Measurements from ENCODE around the gene CBLC.
"Not testable (repeated sequence)": the region's sequence is repeated elsewhere in the genome, so short reads cannot be mapped to it uniquely, and the experiment has no call there.

The CBLC gene

GRCh38 chr19:44822177-44822576 lies 44.5 kb downstream of the CBLC start:
- no peak for DNase-seq

DNA sequence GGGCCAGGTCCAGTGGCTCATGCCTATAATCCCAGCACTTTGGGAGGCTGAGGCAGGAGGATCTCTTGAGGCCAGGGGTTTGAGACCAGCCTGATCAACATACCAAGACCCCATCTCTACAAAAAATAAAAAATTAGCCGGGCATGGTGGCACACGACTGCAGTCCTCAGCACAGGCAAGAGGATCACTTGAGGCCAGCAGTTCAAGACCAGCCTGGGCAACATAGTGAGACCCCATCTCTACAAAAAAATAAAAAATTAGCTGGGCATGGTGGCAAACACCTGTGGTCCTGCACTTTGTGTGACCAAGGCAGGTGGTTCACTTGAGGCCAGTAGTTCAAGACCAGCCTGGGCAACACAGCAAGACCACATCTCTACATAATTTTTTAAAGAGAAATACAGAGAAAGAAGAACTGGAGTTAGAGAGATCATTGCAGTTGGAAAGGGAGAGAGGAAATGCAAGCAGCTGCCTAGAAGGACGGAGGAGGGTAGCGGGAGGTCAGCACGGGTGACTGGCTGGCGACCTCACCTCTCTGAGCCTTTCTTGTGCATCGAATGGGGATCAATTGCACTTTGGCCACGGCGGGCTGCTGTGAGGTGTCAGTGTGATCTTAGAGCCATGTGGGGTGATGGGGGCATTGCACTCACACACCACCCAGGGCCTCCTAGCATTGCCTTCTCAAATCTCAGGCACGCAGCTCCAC lies 45.1 kb downstream of the CBLC start:
- DNase-seq = no peak

GRCh38 chr19:44823373-44823698 lies 45.6 kb downstream of the CBLC start:
- no peak for DNase-seq

DNA sequence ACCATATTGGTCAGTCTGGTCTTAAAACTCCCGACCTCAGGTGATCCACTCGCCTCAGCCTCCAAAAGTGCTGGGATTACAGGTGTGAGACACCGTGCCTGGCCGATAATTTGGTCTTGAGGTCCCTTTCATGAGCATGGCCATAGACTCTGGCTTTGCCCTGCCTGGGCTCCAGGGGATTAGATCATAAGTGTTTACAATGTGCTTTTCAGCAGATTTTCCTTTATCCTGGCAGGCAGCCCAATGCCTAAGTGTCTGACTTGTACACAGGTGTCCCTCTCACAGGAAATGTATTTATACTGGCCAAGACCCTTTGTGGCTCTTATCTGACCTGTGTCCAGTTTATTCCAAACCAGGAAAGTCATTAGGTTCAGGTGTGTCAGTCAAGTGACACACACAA lies 47.1 kb downstream of the CBLC start:
- DNase-seq = no peak

- not testable (repeated sequence) for DNase-seq
These were observed 55.2 kb downstream of the CBLC start for GRCh38 chr19:44832875-44833274.

GRCh38 chr19:44834399-44834798 lies 56.7 kb downstream of the CBLC start:
- DNase-seq = not testable (repeated sequence)

DNA sequence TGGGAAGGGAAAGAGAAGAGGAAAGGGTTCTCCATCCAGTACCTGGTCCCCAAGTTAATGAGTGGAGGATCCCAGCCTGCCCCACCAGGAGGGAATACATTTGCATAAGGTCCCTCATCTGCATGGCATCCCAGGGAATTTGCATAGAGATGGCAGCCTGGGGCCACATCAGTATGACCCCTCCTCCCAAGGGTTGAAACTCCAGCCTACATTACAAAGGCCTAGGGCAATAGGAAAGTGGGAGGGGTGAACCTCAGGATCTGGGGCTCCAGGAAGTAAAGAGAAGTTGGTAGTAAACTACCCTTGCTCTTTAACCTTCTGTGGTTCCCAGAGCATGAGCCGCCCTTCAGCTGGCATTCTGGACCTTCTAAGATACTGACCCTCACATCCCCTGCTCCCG lies 61.6 kb downstream of the CBLC start:
- DNase-seq = no peak

- DNase-seq = no peak
These were observed 63.1 kb downstream of the CBLC start for GRCh38 chr19:44840811-44841210.

GRCh38 chr19:44841231-44841630 lies 63.5 kb downstream of the CBLC start:
- no peak for DNase-seq

GRCh38 chr19:44845286-44845611 lies 67.6 kb downstream of the CBLC start:
- DNase-seq = peak in 1 of 2 experiments; percentile 16

GRCh38 chr19:44845612-44846454 lies 68.1 kb downstream of the CBLC start, which contains the start of gene NECTIN2:
NECTIN2 (plus strand) TSS chr19:44846297; CDS start chr19:44846526, 229 bp downstream.
- peak; percentile 97 for DNase-seq

GRCh38 chr19:44846455-44847143 lies 68.9 kb downstream of the CBLC start:
- no peak for DNase-seq

DNA sequence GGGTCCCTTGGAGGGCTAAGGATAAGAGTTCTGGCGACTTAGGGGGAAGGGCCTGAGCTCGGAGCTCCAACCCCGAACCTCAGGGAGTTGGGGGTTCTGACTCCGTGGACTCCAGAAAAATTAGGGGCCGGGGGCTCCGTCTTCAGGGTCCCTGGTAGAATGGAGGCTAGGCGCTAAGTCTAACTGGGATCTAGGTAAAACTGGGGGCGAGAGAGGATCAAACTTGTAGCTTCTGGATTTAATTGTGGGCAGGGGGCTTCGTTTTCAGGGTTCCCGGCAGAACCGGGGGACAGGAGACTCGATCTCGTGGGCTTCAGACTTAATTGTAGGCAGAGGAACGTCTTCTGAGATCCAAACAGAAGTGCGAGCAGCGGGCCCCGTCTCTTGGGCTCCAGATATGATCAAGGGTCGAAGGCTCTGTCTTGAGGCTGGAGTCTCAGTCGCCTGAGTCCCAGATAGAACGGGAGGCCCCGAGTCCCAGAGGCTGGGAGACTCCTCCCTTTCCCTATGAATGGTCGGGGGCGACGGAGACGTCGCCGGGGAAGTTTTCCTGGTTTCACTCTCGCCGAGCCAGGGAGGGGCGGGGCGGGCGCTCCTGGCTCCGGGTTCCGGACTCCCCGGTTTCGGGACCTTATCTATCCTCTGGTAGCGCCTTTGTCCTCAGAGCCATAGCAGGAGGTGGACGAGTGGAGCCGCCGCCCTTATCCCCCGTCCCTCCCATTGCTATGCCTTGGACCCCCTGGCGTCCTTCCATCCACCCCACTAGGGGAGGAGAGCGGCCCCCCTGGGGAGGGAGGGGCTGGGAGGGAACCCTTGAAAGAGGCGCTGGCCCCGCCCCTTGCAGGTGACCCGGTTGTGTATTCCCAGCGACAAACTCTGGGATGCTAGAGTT lies 69.7 kb downstream of the CBLC start:
- DNase-seq = no peak

DNA sequence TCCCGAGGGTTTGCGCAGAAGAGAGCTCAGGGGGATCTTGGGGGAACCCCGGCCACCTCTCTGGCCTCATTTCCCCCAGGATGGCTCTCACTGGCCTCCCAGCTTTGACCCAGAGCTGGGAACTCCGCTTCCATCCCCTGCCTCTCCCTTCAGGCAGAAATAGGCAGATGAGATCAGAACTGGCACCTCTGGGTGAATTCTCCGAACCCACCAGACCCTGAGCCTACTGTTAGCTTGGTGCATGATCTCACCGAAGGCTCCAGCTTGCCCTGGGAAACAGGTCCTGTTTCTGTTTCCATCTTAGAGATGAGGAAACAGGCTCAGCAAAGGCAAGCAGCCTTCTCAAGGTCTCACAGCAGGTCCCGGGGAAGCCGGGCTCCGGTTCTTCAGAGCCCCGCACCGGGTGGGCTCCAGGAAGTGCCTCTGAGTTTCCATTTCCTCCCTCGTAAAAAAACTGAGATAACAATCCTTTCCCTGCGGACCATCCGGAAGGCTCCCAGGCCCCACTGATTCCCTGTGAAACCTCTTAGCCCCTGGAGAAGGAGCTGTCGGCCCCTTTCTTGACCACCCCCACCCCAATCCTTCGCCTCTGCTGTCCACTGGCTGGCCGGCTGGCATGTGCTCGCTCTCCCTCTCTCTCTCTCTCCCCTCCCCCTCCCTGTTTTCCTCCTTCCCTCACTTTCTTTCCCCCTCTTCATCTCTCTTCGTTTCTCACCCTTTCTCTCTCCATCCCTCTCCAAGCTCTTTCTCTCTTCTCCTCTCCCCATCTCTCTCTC lies 70.5 kb downstream of the CBLC start:
- DNase-seq = no peak

GRCh38 chr19:44848812-44849447 lies 71.2 kb downstream of the CBLC start:
- no peak for DNase-seq
